Progenitor cell of endocrine pancreas (in vitro differentiated cells): ENCODE results near the gene MRPL37. TPM values are rescaled to one million over a fixed set of nuclear protein-coding genes. Genes with fewer than 3 reads are reported as not detected.
"Not testable (repeated sequence)": the region's sequence is repeated elsewhere in the genome, so short reads cannot be mapped to it uniquely, and the experiment has no call there.

Experiments used
- DNase-seq: peaks from one replicate; pipeline ENCODE4 v3.0.0; 2021; ENCODE audit warnings: low spot score; ENCODE audit not compliant: unreplicated experiment
- H3K27ac Mint-ChIP-seq: 2 replicates; pipeline ENCODE4 v1.8.0; 2021; ENCODE audit warnings: mild to moderate bottlenecking, moderate library complexity, mixed read lengths
- H3K27me3 Mint-ChIP-seq: 2 replicates; pipeline ENCODE4 v1.8.0; 2021; ENCODE audit warnings: mixed read lengths
- H3K36me3 Mint-ChIP-seq: 2 replicates; pipeline ENCODE4 v1.8.0; 2022; ENCODE audit warnings: mixed read lengths; ENCODE audit not compliant: insufficient read depth
- H3K4me1 Mint-ChIP-seq: 2 replicates; pipeline ENCODE4 v1.8.0; 2021; ENCODE audit warnings: low read depth, mixed read lengths
- H3K4me3 Mint-ChIP-seq: 2 replicates; pipeline ENCODE4 v1.8.0; 2021; ENCODE audit warnings: low read depth, mild to moderate bottlenecking, moderate library complexity, mixed read lengths
- H3K9me3 Mint-ChIP-seq: 2 replicates; pipeline ENCODE4 v1.8.0; 2021; ENCODE audit warnings: low read depth, mixed read lengths
- CTCF ChIP-seq: fragments of 200-600 bp; sonication (generic); IDR thresholded peaks from one replicate; pipeline ENCODE4 v1.5.0; 2021; ENCODE audit warnings: antibody characterized with exemption, mild to moderate bottlenecking; ENCODE audit not compliant: unreplicated experiment
- total RNA-seq: library from RNA; stranded (reverse); gene quantifications from 2 replicates; pipeline ENCODE4 v1.2.1, GENCODE V29; 2021

Gene MRPL37
- total RNA-seq, 1 donor from 2014 or later: 61.9 TPM

DNA sequence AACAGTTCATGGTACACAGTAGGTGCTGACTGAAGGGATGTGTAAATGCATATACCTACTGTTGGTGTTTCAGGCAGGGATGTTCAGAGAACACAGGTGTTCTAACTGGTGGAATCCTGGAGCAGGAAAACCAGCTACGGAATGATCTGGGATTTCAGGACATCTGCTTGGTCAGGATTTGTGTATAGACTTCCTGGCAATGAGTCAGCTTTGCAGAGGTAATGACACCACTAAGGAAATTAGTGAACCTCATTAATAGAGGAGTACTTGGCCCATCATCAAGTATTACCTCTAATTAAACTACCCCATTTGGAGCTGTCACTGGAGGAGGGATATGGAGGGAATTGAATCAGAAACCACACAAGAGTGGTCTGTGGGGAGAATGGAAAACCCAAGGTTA, 7.3 kb downstream of the MRPL37 start:
- Mint-ChIP-seq H3K4me1 (peaks cover 1% of the 10 kb centered on the region), H3K9me3 (no peaks in the 10 kb centered on the region), H3K4me3 (no peak overlapping the region), H3K36me3 (peaks cover 35% of the 10 kb centered on the region), H3K27ac (no peak overlapping the region), H3K27me3 (no peaks in the 10 kb centered on the region)
- no peak for TF ChIP-seq CTCF
- DNase-seq: no peak

DNA sequence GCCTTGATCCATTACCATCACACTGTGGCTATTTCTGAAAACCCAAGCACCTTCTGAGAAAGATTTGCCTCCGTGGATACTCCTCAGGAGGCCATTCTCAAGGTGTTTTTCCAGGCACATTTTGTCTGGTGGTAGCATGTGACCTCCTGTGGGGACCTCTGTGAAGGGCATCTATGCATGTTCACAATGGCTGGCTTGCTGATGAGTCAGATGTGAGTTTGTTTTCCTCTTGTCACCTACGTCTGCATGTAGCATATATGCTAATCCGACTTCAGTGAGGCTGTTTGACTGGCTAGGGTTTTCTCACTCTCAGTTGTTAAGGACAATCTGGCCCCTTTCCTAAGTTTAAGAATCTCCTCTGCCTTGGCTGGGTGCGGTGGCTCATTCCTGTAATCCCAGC, 7.9 kb downstream of the MRPL37 start:
- not testable (repeated sequence) for H3K4me3 Mint-ChIP-seq, H3K27me3 Mint-ChIP-seq, H3K27ac Mint-ChIP-seq, H3K9me3 Mint-ChIP-seq, DNase-seq, H3K4me1 Mint-ChIP-seq
- peaks cover 36% of the 10 kb centered on the region for H3K36me3 Mint-ChIP-seq

DNA sequence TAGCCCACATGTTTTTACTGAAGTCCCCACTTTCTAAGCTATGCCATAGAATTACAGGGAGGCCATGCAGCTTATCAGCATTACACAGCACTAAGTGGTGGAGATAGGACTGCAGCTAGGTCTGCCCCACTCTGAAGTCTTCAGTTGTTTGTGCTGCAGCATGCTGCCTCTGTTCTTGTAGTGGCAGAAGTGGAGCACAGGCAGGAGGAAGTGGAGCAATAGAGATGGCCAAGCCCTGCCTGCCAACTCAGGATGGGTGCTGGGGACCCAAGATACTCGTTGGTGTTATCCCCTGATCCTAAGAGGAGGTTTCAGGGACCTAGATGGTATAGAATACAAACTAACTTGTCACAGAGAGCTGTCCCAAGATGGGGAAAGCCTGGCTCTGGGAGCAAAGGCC, 12.9 kb downstream of the MRPL37 start:
- Mint-ChIP-seq H3K4me1 (no peaks in the 10 kb centered on the region), H3K4me3 (no peak overlapping the region), H3K27ac (no peak overlapping the region), H3K9me3 (no peaks in the 10 kb centered on the region), H3K27me3 (no peaks in the 10 kb centered on the region), H3K36me3 (peaks cover 31% of the 10 kb centered on the region)
- no peak for DNase-seq
- TF ChIP-seq CTCF: no peak

GRCh38 chr1:54215523-54215922, 15.6 kb downstream of the MRPL37 start:
- no peaks in the 10 kb centered on the region for H3K27me3 Mint-ChIP-seq
- no peak overlapping the region for H3K27ac Mint-ChIP-seq
- no peak for TF ChIP-seq CTCF
- H3K9me3 Mint-ChIP-seq: no peaks in the 10 kb centered on the region
- no peaks in the 10 kb centered on the region for H3K4me1 Mint-ChIP-seq
- H3K36me3 Mint-ChIP-seq: peaks cover 29% of the 10 kb centered on the region
- no peak for DNase-seq
- H3K4me3 Mint-ChIP-seq: no peak overlapping the region

- Mint-ChIP-seq H3K27ac (no peak overlapping the region), H3K36me3 (peaks cover 15% of the 10 kb centered on the region), H3K9me3 (no peaks in the 10 kb centered on the region), H3K4me3 (no peak overlapping the region), H3K27me3 (no peaks in the 10 kb centered on the region), H3K4me1 (no peaks in the 10 kb centered on the region)
- no peak for TF ChIP-seq CTCF
- DNase-seq: no peak
Observed at GRCh38 chr1:54218883-54219687, 19.1 kb downstream of the MRPL37 start.

- H3K9me3 Mint-ChIP-seq: no peaks in the 10 kb centered on the region
- H3K4me3 Mint-ChIP-seq: no peak overlapping the region
- H3K4me1 Mint-ChIP-seq: no peaks in the 10 kb centered on the region
- no peak for TF ChIP-seq CTCF
- no peak overlapping the region for H3K27ac Mint-ChIP-seq
- no peaks in the 10 kb centered on the region for H3K27me3 Mint-ChIP-seq
- DNase-seq: no peak
- H3K36me3 Mint-ChIP-seq: peaks cover 13% of the 10 kb centered on the region
Observed at GRCh38 chr1:54219688-54220003, 19.7 kb downstream of the MRPL37 start.
